Keratinocyte (primary cell): Measurements from ENCODE around the gene NALCN. TPM values are rescaled to one million over a fixed set of nuclear protein-coding genes. Genes with fewer than 3 reads are reported as not detected.

Source experiments
- DNase-seq: peaks from one replicate; pipeline ENCODE4 v3.0.0-alpha.2; 2011; ENCODE audit warnings: low read depth, missing footprints, low spot score
- FAIRE-seq: peaks from 2 replicates; lab custom pipeline; 2011; peaks lifted over from hg19 to GRCh38; lab: Jason Lieb, UNC
- H2AFZ ChIP-seq: 2 replicates; pipeline ENCODE4 v1.6.0; 2012; ENCODE audit warnings: low read length, control low read depth, inconsistent platforms; ENCODE audit not compliant: control insufficient read depth
- H3K27ac ChIP-seq: 2 replicates; pipeline ENCODE4 v1.5.1; 2011; ENCODE audit warnings: low read length; ENCODE audit not compliant: control insufficient read depth, insufficient read depth
- H3K27me3 ChIP-seq: 3 replicates; pipeline ENCODE4 v1.6.0; 2011; ENCODE audit warnings: low read length; ENCODE audit not compliant: control insufficient read depth, insufficient read depth; ENCODE audit errors: extremely low read depth
- H3K36me3 ChIP-seq, 2 experiments: 2 replicates in 1 of 2; 3 replicates in 1 of 2; pipeline ENCODE4 v1.5.1; 2011; ENCODE audit warnings: low read length in 2 of 2, mild to moderate bottlenecking in 1 of 2; ENCODE audit not compliant: control insufficient read depth in 2 of 2, insufficient read depth in 2 of 2; ENCODE audit errors: extremely low read depth in 1 of 2
- H3K4me1 ChIP-seq: 3 replicates; pipeline ENCODE4 v1.5.1; 2011; ENCODE audit warnings: low read length; ENCODE audit not compliant: control insufficient read depth, insufficient read depth; ENCODE audit errors: extremely low read depth
- H3K4me2 ChIP-seq: 3 replicates; pipeline ENCODE4 v1.6.0; 2011; ENCODE audit warnings: low read depth, low read length; ENCODE audit not compliant: control insufficient read depth, insufficient read depth; ENCODE audit errors: extremely low read depth
- H3K4me3 ChIP-seq, 3 experiments: fragments of 200-600 bp in 1 of 3; sonication (generic) in 1 of 3; 2 replicates in 2 of 3; 3 replicates in 1 of 3; pipeline ENCODE4 v1.5.1; 2011 to 2016; ENCODE audit warnings: low read length in 3 of 3, mild to moderate bottlenecking in 3 of 3, control low read depth in 2 of 3, inconsistent platforms in 1 of 3, low read depth in 1 of 3, mixed read lengths in 1 of 3, mixed run types in 1 of 3, moderate library complexity in 1 of 3; ENCODE audit not compliant: control insufficient read depth in 2 of 3, insufficient read depth in 2 of 3; ENCODE audit errors: extremely low read depth in 1 of 3
- H3K79me2 ChIP-seq: 2 replicates; pipeline ENCODE4 v1.6.0; 2012; ENCODE audit warnings: low read length; ENCODE audit not compliant: control insufficient read depth, insufficient read depth
- H3K9ac ChIP-seq: 3 replicates; pipeline ENCODE4 v1.6.0; 2011; ENCODE audit warnings: low read length; ENCODE audit not compliant: control insufficient read depth, insufficient read depth; ENCODE audit errors: extremely low read depth
- H3K9me1 ChIP-seq: 3 replicates; pipeline ENCODE4 v1.6.0; 2011; ENCODE audit warnings: low read length; ENCODE audit not compliant: control insufficient read depth, insufficient read depth; ENCODE audit errors: extremely low read depth
- H3K9me3 ChIP-seq: 2 replicates; pipeline ENCODE4 v1.5.1; 2012; ENCODE audit warnings: low read depth, low read length; ENCODE audit not compliant: control insufficient read depth
- H4K20me1 ChIP-seq: 3 replicates; pipeline ENCODE4 v1.6.0; 2011; ENCODE audit warnings: low read length; ENCODE audit not compliant: control insufficient read depth, insufficient read depth; ENCODE audit errors: extremely low read depth
- EZH2 ChIP-seq: IDR thresholded peaks from one replicate; pipeline ENCODE4 v1.6.1; 2012; ENCODE audit warnings: inconsistent platforms, mild to moderate bottlenecking, low read length, moderate library complexity
- dilution Hi-C: fragments of 300-500 bp; cut with MboI; formaldehyde crosslinking; loops from one replicate; pipeline ENCODE4 v1.7.0; 2020; ENCODE audit warnings: low sequenced_read_pairs; ENCODE audit not compliant: extremely low pct_ligation_motif_present
- polyA plus RNA-seq, 5 experiments: library from polyadenylated mRNA; depleted of rRNA in 3 of 5; stranded (reverse) in 3 of 5; stranded (forward) in 1 of 5; unstranded in 1 of 5; fragments of >200 nt; gene quantifications; 1 replicate in 1 of 5; 2 replicates in 3 of 5; 3 replicates in 1 of 5; pipeline versions ENCODE4 v1.2.1 to v1.2.3, GENCODE V29; 2011 to 2012; ENCODE audit warnings: missing spikeins in 2 of 5, low read depth in 1 of 5, low replicate concordance in 1 of 5
- TF ChIP-seq, protein P1 (sequence below), 3 experiments: IDR thresholded peaks in 1 of 3; conservative IDR thresholded peaks in 1 of 3; optimal IDR thresholded peaks in 1 of 3; 2 replicates in 2 of 3; 3 replicates in 1 of 3; pipeline versions ENCODE3 to v1.5.1; 2011; ENCODE audit warnings: low read length in 3 of 3, mild to moderate bottlenecking in 3 of 3, moderate library complexity in 2 of 3, control low read depth in 1 of 3, inconsistent platforms in 1 of 3; ENCODE audit not compliant: insufficient read depth in 2 of 3; ENCODE audit errors: extremely low read depth in 1 of 3

Gene NALCN
- polyA plus RNA-seq, 1 donor (not counting 4 experiments of a cell fraction or from before 2014, with no cell fraction given), result 0.16 TPM

- H3K9me1 ChIP-seq, result no peaks in the 10 kb centered on the region
- DNase-seq, result no peak
- H2AFZ ChIP-seq, result no peak overlapping the region
- no peaks in the 10 kb centered on the region for H3K36me3 ChIP-seq
- no peak overlapping the region for H3K4me3 ChIP-seq
- no peaks in the 10 kb centered on the region for H3K4me1 ChIP-seq
- dilution Hi-C loops, result no loop called here
- H3K9me3 ChIP-seq, result no peaks in the 10 kb centered on the region
- no peak overlapping the region for H3K4me2 ChIP-seq
- no peaks in the 10 kb centered on the region for H4K20me1 ChIP-seq
- H3K79me2 ChIP-seq, result no peaks in the 10 kb centered on the region
- no peak for FAIRE-seq
- no peak overlapping the region for H3K9ac ChIP-seq
- no peak overlapping the region for H3K27ac ChIP-seq
- TF ChIP-seq EZH2, result no peak
- TF ChIP-seq, protein P1, sequence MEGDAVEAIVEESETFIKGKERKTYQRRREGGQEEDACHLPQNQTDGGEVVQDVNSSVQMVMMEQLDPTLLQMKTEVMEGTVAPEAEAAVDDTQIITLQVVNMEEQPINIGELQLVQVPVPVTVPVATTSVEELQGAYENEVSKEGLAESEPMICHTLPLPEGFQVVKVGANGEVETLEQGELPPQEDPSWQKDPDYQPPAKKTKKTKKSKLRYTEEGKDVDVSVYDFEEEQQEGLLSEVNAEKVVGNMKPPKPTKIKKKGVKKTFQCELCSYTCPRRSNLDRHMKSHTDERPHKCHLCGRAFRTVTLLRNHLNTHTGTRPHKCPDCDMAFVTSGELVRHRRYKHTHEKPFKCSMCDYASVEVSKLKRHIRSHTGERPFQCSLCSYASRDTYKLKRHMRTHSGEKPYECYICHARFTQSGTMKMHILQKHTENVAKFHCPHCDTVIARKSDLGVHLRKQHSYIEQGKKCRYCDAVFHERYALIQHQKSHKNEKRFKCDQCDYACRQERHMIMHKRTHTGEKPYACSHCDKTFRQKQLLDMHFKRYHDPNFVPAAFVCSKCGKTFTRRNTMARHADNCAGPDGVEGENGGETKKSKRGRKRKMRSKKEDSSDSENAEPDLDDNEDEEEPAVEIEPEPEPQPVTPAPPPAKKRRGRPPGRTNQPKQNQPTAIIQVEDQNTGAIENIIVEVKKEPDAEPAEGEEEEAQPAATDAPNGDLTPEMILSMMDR (optimal IDR thresholded peaks at IDR 0.05 in 1 of 3, IDR thresholded peaks at IDR 0.05 in 1 of 3, conservative IDR thresholded peaks at IDR 0.05 in 1 of 3; ENCODE audit: extremely low read depth in 1 of 3, insufficient read depth in 2 of 3, low read length in 3 of 3), result no peak
- no peaks in the 10 kb centered on the region for H3K27me3 ChIP-seq
Measured at GRCh38 chr13:101230271-101230890, 185.9 kb downstream of the NALCN start.

- Histone ChIP-seq H3K9me3 (no peaks in the 10 kb centered on the region), H4K20me1 (no peaks in the 10 kb centered on the region), H3K79me2 (no peaks in the 10 kb centered on the region), H3K9ac (no peak overlapping the region), H3K4me3 (no peak overlapping the region), H3K9me1 (no peaks in the 10 kb centered on the region), H3K27me3 (no peaks in the 10 kb centered on the region), H3K36me3 (no peaks in the 10 kb centered on the region), H3K4me1 (no peaks in the 10 kb centered on the region), H3K4me2 (no peak overlapping the region), H2AFZ (no peak overlapping the region), H3K27ac (no peak overlapping the region)
- dilution Hi-C loops, result no loop called here
- TF ChIP-seq, protein P1 (optimal IDR thresholded peaks at IDR 0.05 in 1 of 3, IDR thresholded peaks at IDR 0.05 in 1 of 3, conservative IDR thresholded peaks at IDR 0.05 in 1 of 3; ENCODE audit: extremely low read depth in 1 of 3, insufficient read depth in 2 of 3, low read length in 3 of 3), result no peak
- DNase-seq (no peak), FAIRE-seq (no peak)
Measured at GRCh38 chr13:101219609-101220265, 196.6 kb downstream of the NALCN start.
